Measurements from ENCODE around the gene WNT10A.

DNA sequence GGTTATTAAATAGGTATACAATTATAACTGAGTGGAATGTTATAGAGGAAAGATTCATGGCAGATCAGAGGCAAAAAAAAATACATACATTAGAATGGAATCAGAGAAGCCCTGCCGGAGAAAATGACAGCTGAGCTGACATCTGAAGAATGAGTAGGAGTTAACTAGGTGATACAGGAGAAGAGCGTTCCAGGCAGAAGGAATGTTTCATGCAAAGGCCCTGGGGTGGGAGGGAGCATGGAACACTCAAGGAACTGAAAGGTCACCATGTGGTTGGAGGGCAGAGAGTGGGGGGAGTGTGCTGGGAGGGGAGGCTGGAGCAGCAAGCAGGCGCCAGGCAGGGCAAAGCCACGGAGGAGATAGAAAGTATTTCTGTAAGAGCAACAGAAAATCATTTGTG, 47.2 kb downstream of the WNT10A start:
- TF ChIP-seq, protein P1, sequence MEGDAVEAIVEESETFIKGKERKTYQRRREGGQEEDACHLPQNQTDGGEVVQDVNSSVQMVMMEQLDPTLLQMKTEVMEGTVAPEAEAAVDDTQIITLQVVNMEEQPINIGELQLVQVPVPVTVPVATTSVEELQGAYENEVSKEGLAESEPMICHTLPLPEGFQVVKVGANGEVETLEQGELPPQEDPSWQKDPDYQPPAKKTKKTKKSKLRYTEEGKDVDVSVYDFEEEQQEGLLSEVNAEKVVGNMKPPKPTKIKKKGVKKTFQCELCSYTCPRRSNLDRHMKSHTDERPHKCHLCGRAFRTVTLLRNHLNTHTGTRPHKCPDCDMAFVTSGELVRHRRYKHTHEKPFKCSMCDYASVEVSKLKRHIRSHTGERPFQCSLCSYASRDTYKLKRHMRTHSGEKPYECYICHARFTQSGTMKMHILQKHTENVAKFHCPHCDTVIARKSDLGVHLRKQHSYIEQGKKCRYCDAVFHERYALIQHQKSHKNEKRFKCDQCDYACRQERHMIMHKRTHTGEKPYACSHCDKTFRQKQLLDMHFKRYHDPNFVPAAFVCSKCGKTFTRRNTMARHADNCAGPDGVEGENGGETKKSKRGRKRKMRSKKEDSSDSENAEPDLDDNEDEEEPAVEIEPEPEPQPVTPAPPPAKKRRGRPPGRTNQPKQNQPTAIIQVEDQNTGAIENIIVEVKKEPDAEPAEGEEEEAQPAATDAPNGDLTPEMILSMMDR (tag by site-specific recombination; IDR thresholded peaks at IDR 0.05), result no peak
- TF ChIP-seq, protein P2, sequence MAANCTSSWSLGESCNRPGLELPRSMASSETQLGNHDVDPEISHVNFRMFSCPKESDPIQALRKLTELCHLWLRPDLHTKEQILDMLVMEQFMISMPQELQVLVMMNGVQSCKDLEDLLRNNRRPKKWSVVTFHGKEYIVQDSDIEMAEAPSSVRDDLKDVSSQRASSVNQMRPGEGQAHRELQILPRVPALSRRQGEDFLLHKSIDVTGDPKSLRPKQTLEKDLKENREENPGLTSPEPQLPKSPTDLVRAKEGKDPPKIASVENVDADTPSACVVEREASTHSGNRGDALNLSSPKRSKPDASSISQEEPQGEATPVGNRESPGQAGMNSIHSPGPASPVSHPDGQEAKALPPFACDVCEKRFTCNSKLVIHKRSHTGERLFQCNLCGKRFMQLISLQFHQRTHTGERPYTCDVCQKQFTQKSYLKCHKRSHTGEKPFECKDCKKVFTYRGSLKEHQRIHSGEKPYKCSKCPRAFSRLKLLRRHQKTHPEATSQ (tag by site-specific recombination; IDR thresholded peaks at IDR 0.05), result no peak
- TF ChIP-seq ZNF175 (tag by site-specific recombination; IDR thresholded peaks at IDR 0.05) (no peak), ZNF202 (tag by site-specific recombination; IDR thresholded peaks at IDR 0.05; ENCODE audit: borderline replicate concordance) (no peak), YY1 (tag by site-specific recombination; IDR thresholded peaks at IDR 0.05) (no peak), ZNF19 (tag by site-specific recombination; IDR thresholded peaks at IDR 0.05; ENCODE audit: low read depth) (no peak), ZNF350 (tag by site-specific recombination; IDR thresholded peaks at IDR 0.05) (no peak), ZBTB7A (tag by site-specific recombination; IDR thresholded peaks at IDR 0.05; ENCODE audit: low read depth) (no peak), ZNF426 (tag by site-specific recombination; IDR thresholded peaks at IDR 0.05) (no peak), ZEB2 (tag by site-specific recombination; IDR thresholded peaks at IDR 0.05) (no peak)
- TF ChIP-seq, protein P3, sequence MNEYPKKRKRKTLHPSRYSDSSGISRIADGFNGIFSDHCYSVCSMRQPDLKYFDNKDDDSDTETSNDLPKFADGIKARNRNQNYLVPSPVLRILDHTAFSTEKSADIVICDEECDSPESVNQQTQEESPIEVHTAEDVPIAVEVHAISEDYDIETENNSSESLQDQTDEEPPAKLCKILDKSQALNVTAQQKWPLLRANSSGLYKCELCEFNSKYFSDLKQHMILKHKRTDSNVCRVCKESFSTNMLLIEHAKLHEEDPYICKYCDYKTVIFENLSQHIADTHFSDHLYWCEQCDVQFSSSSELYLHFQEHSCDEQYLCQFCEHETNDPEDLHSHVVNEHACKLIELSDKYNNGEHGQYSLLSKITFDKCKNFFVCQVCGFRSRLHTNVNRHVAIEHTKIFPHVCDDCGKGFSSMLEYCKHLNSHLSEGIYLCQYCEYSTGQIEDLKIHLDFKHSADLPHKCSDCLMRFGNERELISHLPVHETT (tag by site-specific recombination; IDR thresholded peaks at IDR 0.05), result no peak
- TF ChIP-seq, protein P4, sequence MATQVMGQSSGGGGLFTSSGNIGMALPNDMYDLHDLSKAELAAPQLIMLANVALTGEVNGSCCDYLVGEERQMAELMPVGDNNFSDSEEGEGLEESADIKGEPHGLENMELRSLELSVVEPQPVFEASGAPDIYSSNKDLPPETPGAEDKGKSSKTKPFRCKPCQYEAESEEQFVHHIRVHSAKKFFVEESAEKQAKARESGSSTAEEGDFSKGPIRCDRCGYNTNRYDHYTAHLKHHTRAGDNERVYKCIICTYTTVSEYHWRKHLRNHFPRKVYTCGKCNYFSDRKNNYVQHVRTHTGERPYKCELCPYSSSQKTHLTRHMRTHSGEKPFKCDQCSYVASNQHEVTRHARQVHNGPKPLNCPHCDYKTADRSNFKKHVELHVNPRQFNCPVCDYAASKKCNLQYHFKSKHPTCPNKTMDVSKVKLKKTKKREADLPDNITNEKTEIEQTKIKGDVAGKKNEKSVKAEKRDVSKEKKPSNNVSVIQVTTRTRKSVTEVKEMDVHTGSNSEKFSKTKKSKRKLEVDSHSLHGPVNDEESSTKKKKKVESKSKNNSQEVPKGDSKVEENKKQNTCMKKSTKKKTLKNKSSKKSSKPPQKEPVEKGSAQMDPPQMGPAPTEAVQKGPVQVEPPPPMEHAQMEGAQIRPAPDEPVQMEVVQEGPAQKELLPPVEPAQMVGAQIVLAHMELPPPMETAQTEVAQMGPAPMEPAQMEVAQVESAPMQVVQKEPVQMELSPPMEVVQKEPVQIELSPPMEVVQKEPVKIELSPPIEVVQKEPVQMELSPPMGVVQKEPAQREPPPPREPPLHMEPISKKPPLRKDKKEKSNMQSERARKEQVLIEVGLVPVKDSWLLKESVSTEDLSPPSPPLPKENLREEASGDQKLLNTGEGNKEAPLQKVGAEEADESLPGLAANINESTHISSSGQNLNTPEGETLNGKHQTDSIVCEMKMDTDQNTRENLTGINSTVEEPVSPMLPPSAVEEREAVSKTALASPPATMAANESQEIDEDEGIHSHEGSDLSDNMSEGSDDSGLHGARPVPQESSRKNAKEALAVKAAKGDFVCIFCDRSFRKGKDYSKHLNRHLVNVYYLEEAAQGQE (tag by site-specific recombination; IDR thresholded peaks at IDR 0.05), result no peak
